CD4-positive, alpha-beta T cell (primary cell): ENCODE data around the gene TIAM1. TPM values are rescaled to one million over a fixed set of nuclear protein-coding genes. Genes with fewer than 3 reads are reported as not detected.

ENCODE experiments used
- ATAC-seq: fragments of 200-7000 bp; cut with Tn5 transposase; one replicate; pipeline ENCODE4 v1.10.0; 2022; ENCODE audit warnings: mild to moderate bottlenecking; ENCODE audit not compliant: poor library complexity
- CTCF ChIA-PET: fragments of 350-600 bp; sonication (Branson Sonifier 250); formaldehyde crosslinking; loops from one replicate; lab custom pipeline; 2021; ENCODE audit warnings: antibody characterized with exemption, inconsistent platforms; lab: Charles Lee
- POLR2A ChIA-PET: fragments of 350-600 bp; sonication (Branson Sonifier 250); formaldehyde crosslinking; loops from one replicate; lab custom pipeline; 2021; ENCODE audit warnings: antibody characterized with exemption, inconsistent platforms; lab: Charles Lee
- DNase-seq, 14 experiments: peaks; one replicate each; pipeline ENCODE4 v3.0.0-alpha.2; 2013 to 2020; ENCODE audit warnings: mixed read lengths in 2 of 14
- H3K27ac ChIP-seq, 2 donors: one replicate each; pipeline versions ENCODE4 v1.5.1 to v1.7.0; 2013; ENCODE audit warnings: low read length in 2 of 2, low read depth in 1 of 2, mild to moderate bottlenecking in 1 of 2
- H3K27me3 ChIP-seq, 2 experiments: 1 replicate in 1 of 2; 2 replicates in 1 of 2; pipeline versions ENCODE4 v1.6.1 to v1.7.0; 2013; ENCODE audit warnings: low read length in 2 of 2, control low read depth in 1 of 2, mild to moderate bottlenecking in 1 of 2, moderate library complexity in 1 of 2; ENCODE audit not compliant: insufficient read depth in 2 of 2, control insufficient read depth in 1 of 2
- H3K36me3 ChIP-seq: one replicate; pipeline ENCODE4 v1.6.1; 2013; ENCODE audit warnings: low read length, control low read depth; ENCODE audit not compliant: insufficient read depth
- H3K4me1 ChIP-seq: one replicate; pipeline ENCODE4 v1.6.1; 2013; ENCODE audit warnings: low read length, control low read depth; ENCODE audit not compliant: insufficient read depth
- H3K4me3 ChIP-seq: one replicate; pipeline ENCODE4 v1.5.1; 2013; ENCODE audit warnings: mild to moderate bottlenecking, low read length, moderate library complexity
- H3K9me3 ChIP-seq, 2 experiments: 1 replicate in 1 of 2; 2 replicates in 1 of 2; pipeline versions ENCODE4 v1.6.1 to v1.7.0; 2013; ENCODE audit warnings: low read length in 2 of 2, mild to moderate bottlenecking in 2 of 2, control low read depth in 1 of 2, moderate library complexity in 1 of 2; ENCODE audit not compliant: control insufficient read depth in 1 of 2, insufficient read depth in 1 of 2
- H3K27ac Mint-ChIP-seq: one replicate; pipeline ENCODE4 v1.8.0; 2020; ENCODE audit warnings: mixed read lengths
- H3K27me3 Mint-ChIP-seq: one replicate; pipeline ENCODE4 v1.8.0; 2021; ENCODE audit warnings: mixed read lengths
- H3K36me3 Mint-ChIP-seq: one replicate; pipeline ENCODE4 v1.8.0; 2021; ENCODE audit warnings: low read depth, mixed read lengths
- H3K4me1 Mint-ChIP-seq: one replicate; pipeline ENCODE4 v1.8.0; 2021; ENCODE audit warnings: low read depth, mixed read lengths
- H3K4me3 Mint-ChIP-seq: one replicate; pipeline ENCODE4 v1.8.0; 2020; ENCODE audit warnings: mild to moderate bottlenecking, mixed read lengths
- H3K9me3 Mint-ChIP-seq: one replicate; pipeline ENCODE4 v1.8.0; 2020; ENCODE audit warnings: mixed read lengths
- intact Hi-C, 2 experiments: fragments of 100-400 bp; cut with DNase I in 1 of 2; cut with micrococcal nuclease in 1 of 2; formaldehyde crosslinking; loops; one replicate each; pipeline versions ENCODE4 v1.15.1 to v1.9.0; 2023 to 2025; cut with DNase I, micrococcal nuclease
- total RNA-seq, 174 experiments: library from RNA in 2 of 174; stranded (reverse) in 2 of 174; gene quantifications; one replicate each; pipeline ENCODE4 v1.2.3 and lab custom pipeline; 2021 to 2026
- TF ChIP-seq, protein P1 (sequence below): fragments of 200-600 bp; IDR thresholded peaks from one replicate; pipeline ENCODE4 v1.8.0; 2022; ENCODE audit warnings: antibody characterized with exemption, mild to moderate bottlenecking

The TIAM1 gene
- total RNA-seq, 2 experiments from 2014 or later = 39.6 to 39.8 TPM

DNA sequence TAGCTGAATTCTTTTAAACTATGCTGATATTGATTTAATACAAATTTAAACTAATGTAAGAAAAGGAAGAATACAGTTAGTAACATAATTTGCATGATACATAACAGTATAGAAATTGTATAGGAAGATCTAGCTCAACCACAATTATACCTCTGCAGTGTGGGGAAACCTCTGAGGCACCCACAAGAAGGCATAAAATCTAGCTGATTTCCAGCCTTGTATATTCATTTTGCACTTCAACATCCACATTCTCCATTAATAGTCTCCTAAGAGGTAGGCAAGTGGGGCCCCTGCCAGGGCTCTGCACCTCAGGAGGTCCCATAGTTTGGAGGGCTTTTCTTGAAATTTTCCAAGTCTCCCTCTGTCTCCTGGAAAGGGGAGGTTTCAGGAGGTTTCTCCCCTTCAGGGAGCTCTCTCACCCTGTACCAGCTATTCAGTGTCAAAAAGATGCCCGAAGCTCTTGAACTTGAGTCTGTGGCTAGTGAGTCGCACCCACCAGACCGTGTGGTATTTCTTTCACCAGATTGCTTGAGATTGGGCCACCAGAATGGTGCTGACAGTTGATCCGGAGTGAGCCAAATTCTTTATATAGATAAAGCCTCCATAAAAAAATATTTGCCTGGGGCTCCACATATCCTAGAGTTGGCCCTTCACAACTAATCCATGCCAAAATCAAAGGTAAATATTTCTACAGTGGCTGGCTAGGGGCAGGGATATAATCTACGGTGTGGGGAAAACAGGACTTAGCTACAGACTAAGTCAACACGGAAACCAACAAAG is 108.2 kb downstream of the TIAM1 start:
- H3K27ac ChIP-seq = no peak overlapping the region
- H3K4me3 Mint-ChIP-seq = no peak overlapping the region
- no peak overlapping the region for H3K27ac Mint-ChIP-seq
- TF ChIP-seq, protein P1, sequence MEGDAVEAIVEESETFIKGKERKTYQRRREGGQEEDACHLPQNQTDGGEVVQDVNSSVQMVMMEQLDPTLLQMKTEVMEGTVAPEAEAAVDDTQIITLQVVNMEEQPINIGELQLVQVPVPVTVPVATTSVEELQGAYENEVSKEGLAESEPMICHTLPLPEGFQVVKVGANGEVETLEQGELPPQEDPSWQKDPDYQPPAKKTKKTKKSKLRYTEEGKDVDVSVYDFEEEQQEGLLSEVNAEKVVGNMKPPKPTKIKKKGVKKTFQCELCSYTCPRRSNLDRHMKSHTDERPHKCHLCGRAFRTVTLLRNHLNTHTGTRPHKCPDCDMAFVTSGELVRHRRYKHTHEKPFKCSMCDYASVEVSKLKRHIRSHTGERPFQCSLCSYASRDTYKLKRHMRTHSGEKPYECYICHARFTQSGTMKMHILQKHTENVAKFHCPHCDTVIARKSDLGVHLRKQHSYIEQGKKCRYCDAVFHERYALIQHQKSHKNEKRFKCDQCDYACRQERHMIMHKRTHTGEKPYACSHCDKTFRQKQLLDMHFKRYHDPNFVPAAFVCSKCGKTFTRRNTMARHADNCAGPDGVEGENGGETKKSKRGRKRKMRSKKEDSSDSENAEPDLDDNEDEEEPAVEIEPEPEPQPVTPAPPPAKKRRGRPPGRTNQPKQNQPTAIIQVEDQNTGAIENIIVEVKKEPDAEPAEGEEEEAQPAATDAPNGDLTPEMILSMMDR = no peak
- no peak for ATAC-seq
- H3K9me3 Mint-ChIP-seq = peaks cover 4% of the 10 kb centered on the region
- ChIA-PET CTCF (interaction anchor here (1.1 kb wide), 1 partner anchor 137 kb away, joined by 3 read pairs; no protein-coding TSS in a partner anchor), POLR2A (interaction anchor here (0.5 kb wide), 1 partner anchor 929 kb away, joined by 3 read pairs; no protein-coding TSS in a partner anchor)
- peaks cover 12% of the 10 kb centered on the region for H3K36me3 Mint-ChIP-seq
- no peak for DNase-seq
- peaks cover 4 to 8% of the 10 kb centered on the region in 2 experiments for H3K9me3 ChIP-seq
- no peak overlapping the region for H3K4me3 ChIP-seq
- intact Hi-C loops = no loop called here
- peaks cover 2% of the 10 kb centered on the region for H3K4me1 ChIP-seq
- no peaks in the 10 kb centered on the region for H3K4me1 Mint-ChIP-seq
- H3K27me3 ChIP-seq = no peaks in the 10 kb centered on the region
- no peaks in the 10 kb centered on the region for H3K27me3 Mint-ChIP-seq
- no peaks in the 10 kb centered on the region for H3K36me3 ChIP-seq

DNA sequence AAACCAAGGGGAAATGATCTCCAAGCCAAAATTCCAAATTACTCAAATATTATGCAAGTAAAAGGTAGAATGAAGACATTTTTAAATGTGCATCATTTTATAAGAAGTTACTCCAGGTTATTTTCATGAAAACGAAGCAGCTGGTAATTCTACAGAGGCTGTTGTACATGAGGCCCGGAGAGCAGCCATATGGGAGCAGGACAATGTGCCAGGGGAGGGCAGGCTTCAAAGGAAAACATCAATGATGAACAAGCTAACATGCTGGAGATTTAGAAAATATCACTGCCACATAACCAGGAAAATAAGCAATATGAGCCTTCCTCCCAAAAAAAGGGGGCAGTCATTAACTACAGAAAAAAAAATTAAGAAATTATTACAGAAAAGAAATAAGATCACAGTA is 109.1 kb downstream of the TIAM1 start:
- TF ChIP-seq, protein P1 = no peak
- Histone ChIP-seq H3K27ac (no peak overlapping the region), H3K4me1 (peaks cover 2% of the 10 kb centered on the region), H3K9me3 (peaks cover 0 to 4% of the 10 kb centered on the region in 2 experiments), H3K36me3 (no peaks in the 10 kb centered on the region), H3K4me3 (no peak overlapping the region), H3K27me3 (no peaks in the 10 kb centered on the region)
- no peaks in the 10 kb centered on the region for H3K27me3 Mint-ChIP-seq
- ATAC-seq (no peak), DNase-seq (no peak)
- intact Hi-C loops = no loop called here
- no peak overlapping the region for H3K4me3 Mint-ChIP-seq
- peaks cover 4% of the 10 kb centered on the region for H3K36me3 Mint-ChIP-seq
- H3K27ac Mint-ChIP-seq = no peak overlapping the region
- ChIA-PET POLR2A (interaction anchor here (0.5 kb wide), 1 partner anchor 928 kb away, joined by 3 read pairs; no protein-coding TSS in a partner anchor), CTCF (interaction anchor here (1.1 kb wide), 1 partner anchor 136 kb away, joined by 3 read pairs; no protein-coding TSS in a partner anchor)
- H3K9me3 Mint-ChIP-seq = no peaks in the 10 kb centered on the region
- H3K4me1 Mint-ChIP-seq = no peaks in the 10 kb centered on the region

DNA sequence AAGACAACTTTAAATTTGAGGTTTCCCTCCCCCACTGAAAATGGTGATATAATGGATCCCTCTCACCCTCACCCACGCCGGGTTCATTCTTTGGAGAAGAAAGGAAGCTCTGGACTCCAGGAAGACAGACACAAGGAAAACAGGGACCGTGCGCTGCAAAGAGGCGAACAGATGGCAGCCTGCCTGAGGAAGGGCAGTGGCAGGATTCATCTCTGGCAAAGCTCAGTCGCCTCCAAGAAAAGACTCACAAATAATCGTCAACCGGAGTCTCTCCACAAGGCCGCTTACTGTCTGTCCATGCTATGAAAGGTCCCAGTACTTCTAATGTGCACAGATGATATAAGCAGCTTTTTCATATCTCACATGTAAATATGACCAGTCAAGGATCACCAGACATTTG is 110.3 kb downstream of the TIAM1 start:
- H3K27me3 Mint-ChIP-seq = no peaks in the 10 kb centered on the region
- CTCF ChIA-PET = no interaction called here

More for the DNA sequence above, 110.3 kb downstream of the TIAM1 start:
- Histone ChIP-seq H3K4me3 (no peak overlapping the region), H3K9me3 (no peaks in the 10 kb centered on the region), H3K27me3 (no peaks in the 10 kb centered on the region), H3K36me3 (no peaks in the 10 kb centered on the region), H3K4me1 (peaks cover 2% of the 10 kb centered on the region), H3K27ac (no peak overlapping the region)
- ATAC-seq (no peak), DNase-seq (no peak)
- Mint-ChIP-seq H3K4me1 (no peaks in the 10 kb centered on the region), H3K27ac (no peak overlapping the region), H3K4me3 (no peak overlapping the region), H3K36me3 (peaks cover 2% of the 10 kb centered on the region), H3K9me3 (no peaks in the 10 kb centered on the region)
- TF ChIP-seq, protein P1 = no peak
- POLR2A ChIA-PET = interaction anchor here (1.1 kb wide), 1 partner anchor 34 kb away, joined by 3 read pairs; no protein-coding TSS in a partner anchor
- intact Hi-C loops = no loop called here
